ENCODE results near the gene PGGHG. TPM values are rescaled to one million over a fixed set of nuclear protein-coding genes. Genes with fewer than 3 reads are reported as not detected.

The PGGHG gene
- total and polyA plus RNA-seq, 7 donors: 1.6 to 68.0 (median 13.0) TPM

DNA sequence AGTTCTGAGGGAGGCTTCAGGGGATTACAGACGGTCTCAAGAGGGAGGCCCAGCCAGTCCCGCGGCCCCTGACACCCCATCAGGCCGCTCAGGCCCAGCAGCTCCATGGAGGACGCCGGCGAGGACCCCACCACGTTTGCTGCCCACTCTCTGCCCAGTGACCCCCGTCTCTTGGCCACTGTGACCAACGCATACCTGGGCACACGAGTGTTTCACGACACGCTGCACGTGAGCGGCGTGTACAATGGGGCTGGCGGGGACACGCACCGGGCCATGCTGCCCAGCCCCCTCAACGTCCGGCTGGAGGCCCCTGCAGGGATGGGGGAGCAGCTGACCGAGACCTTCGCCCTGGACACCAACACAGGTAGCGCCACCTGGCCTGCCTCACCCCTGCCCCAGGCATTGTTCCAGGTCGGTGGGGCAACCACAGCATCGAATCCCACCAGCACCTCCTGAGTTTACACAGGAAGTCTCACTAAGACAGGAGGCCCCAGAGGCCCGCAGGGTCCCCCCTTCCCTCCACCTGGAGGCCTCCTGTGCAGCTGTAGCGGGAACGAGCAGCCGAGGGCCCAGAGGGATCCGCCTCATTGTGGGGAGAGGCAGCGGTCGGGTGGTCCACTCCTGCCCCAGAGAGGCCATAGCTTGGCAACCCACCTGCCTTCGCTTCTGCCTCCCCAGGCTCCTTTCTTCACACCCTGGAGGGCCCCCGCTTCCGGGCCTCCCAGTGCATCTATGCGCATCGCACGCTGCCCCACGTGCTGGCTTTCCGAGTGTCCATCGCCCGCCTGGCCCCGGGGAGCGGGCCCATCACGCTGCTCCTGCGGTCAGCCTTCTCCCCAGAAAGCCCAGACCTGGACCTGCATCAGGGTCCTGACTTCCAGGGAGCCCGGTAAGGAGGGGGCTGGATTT lies 1.0 kb downstream of the PGGHG start:
- Histone ChIP-seq H3K27me3 (peaks cover 0 to 28% (median 8%) of the 10 kb centered on the region in 3 donors), H3K36me3 (peaks cover 0 to 14% (median 0%) of the 10 kb centered on the region in 4 donors), H3K9me3 (no peaks in the 10 kb centered on the region), H3K4me1 (peaks cover 0 to 21% (median 17%) of the 10 kb centered on the region in 4 donors), H3K4me3 (peak overlapping the region; percentile 46 to 77 (median 68)), H3K27ac (peak overlapping the region in 2 of 4 donors; percentile 64 to 65)
- 82 to 84% methylated on average over 48 of the region's 48 CpGs for WGBS, 2 donors
- DNase-seq: peak; percentile 65
- intact Hi-C loops (cut with DNase I): loop anchor here (2.0 to 5.0 kb wide), 4 partner anchors 38 to 162 kb away; partner anchors contain the start of genes PSMD13, PTDSS2 and SIRT3
- no peak for TF ChIP-seq POLR2A (IDR thresholded peaks at IDR 0.05)
- no peak for TF ChIP-seq POLR2AphosphoS5 (IDR thresholded peaks at IDR 0.05)
- TF ChIP-seq EP300 (IDR thresholded peaks at IDR 0.05): no peak
- TF ChIP-seq, protein P1, sequence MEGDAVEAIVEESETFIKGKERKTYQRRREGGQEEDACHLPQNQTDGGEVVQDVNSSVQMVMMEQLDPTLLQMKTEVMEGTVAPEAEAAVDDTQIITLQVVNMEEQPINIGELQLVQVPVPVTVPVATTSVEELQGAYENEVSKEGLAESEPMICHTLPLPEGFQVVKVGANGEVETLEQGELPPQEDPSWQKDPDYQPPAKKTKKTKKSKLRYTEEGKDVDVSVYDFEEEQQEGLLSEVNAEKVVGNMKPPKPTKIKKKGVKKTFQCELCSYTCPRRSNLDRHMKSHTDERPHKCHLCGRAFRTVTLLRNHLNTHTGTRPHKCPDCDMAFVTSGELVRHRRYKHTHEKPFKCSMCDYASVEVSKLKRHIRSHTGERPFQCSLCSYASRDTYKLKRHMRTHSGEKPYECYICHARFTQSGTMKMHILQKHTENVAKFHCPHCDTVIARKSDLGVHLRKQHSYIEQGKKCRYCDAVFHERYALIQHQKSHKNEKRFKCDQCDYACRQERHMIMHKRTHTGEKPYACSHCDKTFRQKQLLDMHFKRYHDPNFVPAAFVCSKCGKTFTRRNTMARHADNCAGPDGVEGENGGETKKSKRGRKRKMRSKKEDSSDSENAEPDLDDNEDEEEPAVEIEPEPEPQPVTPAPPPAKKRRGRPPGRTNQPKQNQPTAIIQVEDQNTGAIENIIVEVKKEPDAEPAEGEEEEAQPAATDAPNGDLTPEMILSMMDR (IDR thresholded peaks at IDR 0.05): no peak

DNA sequence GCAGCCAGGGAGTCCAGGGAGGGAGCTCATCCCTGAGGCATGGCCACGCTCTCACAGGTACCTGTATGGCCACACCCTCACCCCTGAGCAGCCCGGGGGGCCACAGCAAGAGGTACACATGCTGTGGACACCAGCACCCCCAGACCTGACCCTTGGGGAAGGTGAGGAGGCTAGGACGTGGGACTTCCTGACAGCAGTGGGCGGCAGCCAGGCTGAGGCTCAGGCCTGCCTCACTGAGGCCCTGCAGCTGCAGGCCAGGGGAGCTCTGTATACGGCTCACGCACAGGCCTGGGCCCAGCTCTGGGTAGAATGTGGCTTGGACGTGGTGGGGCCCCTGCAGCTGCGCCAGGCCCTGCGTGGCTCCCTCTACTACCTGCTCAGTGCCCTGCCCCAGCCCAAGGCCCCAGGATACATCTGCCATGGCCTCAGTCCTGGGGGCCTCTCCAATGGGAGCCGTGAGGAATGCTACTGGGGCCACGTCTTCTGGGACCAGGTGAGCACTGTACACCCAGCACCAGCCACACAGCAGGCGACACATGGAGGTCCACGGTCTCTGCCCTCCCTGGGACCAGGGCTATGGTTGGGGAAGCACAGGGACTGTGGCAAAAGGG lies 1.8 kb downstream of the PGGHG start:
- peaks cover 0 to 14% (median 0%) of the 10 kb centered on the region in 4 donors for H3K36me3 ChIP-seq
- H3K27ac ChIP-seq: no peak overlapping the region
- H3K4me1 ChIP-seq: peaks cover 0 to 21% (median 17%) of the 10 kb centered on the region in 4 donors
- H3K27me3 ChIP-seq: peaks cover 0 to 25% (median 3%) of the 10 kb centered on the region in 3 donors
- 89 to 91% methylated on average over 13 of the region's 13 CpGs for WGBS, 2 donors
- intact Hi-C loops (cut with DNase I): no loop called here
- peak; percentile 62 for DNase-seq
- no peaks in the 10 kb centered on the region for H3K9me3 ChIP-seq
- TF ChIP-seq POLR2A (IDR thresholded peaks at IDR 0.05) (no peak), EP300 (IDR thresholded peaks at IDR 0.05) (no peak), POLR2AphosphoS5 (IDR thresholded peaks at IDR 0.05) (no peak)
- TF ChIP-seq, protein P1 (IDR thresholded peaks at IDR 0.05): no peak
- no peak overlapping the region for H3K4me3 ChIP-seq

DNA sequence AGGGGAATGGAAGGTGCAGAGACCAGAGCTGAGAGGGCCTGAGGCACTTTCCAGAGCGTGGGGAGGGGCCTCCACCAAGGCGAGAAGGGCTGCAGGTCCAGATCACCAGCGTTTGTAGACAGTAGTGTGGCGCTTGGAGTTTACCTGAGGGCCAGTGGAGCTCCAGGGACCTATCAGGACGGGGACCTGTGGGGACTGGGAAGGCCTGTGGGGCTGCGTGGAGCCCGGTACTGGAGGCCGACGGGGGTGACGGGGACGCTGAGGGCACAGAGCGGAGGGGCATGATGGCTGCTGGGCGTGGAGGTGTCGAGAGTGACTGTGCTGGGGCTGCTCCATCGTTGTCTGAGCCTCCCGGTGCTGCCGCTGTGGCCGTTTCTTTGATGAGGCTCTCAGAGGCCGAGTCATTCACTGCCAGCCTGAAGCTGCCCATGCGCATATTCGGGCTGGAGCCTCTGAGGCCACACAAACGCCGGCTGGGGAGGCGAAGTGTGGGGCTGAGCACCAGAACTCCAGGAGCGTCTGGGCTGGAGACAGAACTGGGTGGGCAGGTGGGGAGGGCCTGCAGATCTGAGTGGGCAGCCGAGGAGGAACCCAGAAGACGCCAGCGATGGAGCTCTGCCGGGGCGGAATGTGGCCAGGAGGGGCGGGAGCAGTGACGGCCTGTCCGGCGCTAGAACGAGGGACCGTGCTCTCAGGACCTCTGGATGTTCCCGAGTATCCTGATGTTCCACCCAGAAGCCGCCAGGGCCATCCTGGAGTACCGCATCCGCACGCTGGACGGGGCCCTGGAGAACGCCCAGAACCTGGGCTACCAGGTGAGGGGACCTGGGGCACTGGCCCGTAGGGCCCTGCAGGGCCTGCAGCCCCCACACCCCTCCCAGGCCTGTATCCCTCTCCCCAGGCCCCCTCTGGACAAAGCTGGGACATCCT lies 2.6 kb downstream of the PGGHG start:
- DNase-seq: peak; percentile 64
- TF ChIP-seq, protein P1 (IDR thresholded peaks at IDR 0.05): no peak
- TF ChIP-seq POLR2AphosphoS5 (IDR thresholded peaks at IDR 0.05) (no peak), EP300 (IDR thresholded peaks at IDR 0.05) (no peak), POLR2A (IDR thresholded peaks at IDR 0.05) (no peak)
- peaks cover 0 to 21% (median 17%) of the 10 kb centered on the region in 4 donors for H3K4me1 ChIP-seq
- 93 to 94% methylated on average over 44 of the region's 44 CpGs for WGBS, 2 donors
- H3K27me3 ChIP-seq: peaks cover 0 to 31% (median 0%) of the 10 kb centered on the region in 3 donors
- H3K4me3 ChIP-seq: no peak overlapping the region
- no peaks in the 10 kb centered on the region for H3K9me3 ChIP-seq
- peaks cover 0 to 14% (median 0%) of the 10 kb centered on the region in 4 donors for H3K36me3 ChIP-seq
- intact Hi-C loops (cut with DNase I): no loop called here
- no peak overlapping the region for H3K27ac ChIP-seq

Measured in sigmoid colon (tissue), 7 donors.